Measurements from ENCODE around the gene HERC2. TPM values are rescaled to one million over a fixed set of nuclear protein-coding genes. Genes with fewer than 3 reads are reported as not detected.
"Not testable (repeated sequence)": the region's sequence is repeated elsewhere in the genome, so short reads cannot be mapped to it uniquely, and the experiment has no call there.

Gene HERC2
- total and polyA plus RNA-seq, 9 of the 15 experiments (the other 6 are each of a cell fraction or from before 2014, with no cell fraction given) = 10.6 to 84.0 (median 42.6) TPM

DNA sequence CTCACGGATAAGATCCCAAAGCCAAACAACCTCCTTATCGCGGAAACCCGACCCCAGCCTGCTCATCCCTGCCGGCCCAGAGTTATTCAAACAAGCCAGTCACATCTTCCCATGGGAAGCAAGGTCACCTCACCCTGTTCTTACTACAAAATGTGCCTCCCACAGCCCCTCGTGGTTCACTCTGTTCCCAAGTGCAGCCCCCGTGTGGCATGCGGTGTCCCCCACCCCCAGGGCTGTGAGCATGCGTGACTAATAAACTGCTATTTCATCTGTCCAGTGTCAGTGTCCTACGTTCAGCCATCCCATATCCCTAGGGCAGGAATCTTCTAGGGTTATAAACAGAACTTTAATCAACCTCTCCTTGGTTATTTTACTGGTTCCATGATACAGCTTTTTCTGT lies 27.4 kb downstream of the HERC2 start:
- H4K20me1 ChIP-seq (replicated peaks; ENCODE audit: control insufficient read depth, insufficient read depth, low read length); FAIRE-seq; H2AFZ ChIP-seq (ENCODE audit: low read depth, low read length); intact Hi-C loops (cut with micrococcal nuclease); POLR2A ChIA-PET; H3K27me3 ChIP-seq (ENCODE audit: control insufficient read depth in 2 of 2, insufficient read depth in 2 of 2, low read length in 2 of 2); CTCF ChIA-PET (ENCODE audit: low intra/inter-chr PET ratio); H3K9me1 ChIP-seq (ENCODE audit: control insufficient read depth, insufficient read depth, low read length); BruUV-seq (replicated peaks); H3K9me3 ChIP-seq (replicated peaks; ENCODE audit: control insufficient read depth, insufficient read depth, low read depth, low read length); H3K4me3 ChIP-seq; TF ChIP-seq NR4A1, ATF1 (CRISPR knock-in tag; IDR thresholded peaks at IDR 0.05): not testable (repeated sequence)
- Histone ChIP-seq H3K27ac (ENCODE audit: extremely low read depth, low read depth, low read length) (peak overlapping the region; percentile 83), H3K36me3 (ENCODE audit: control insufficient read depth, insufficient read depth, low read length) (peaks cover 41% of the 10 kb centered on the region), H3K79me2 (ENCODE audit: control insufficient read depth, insufficient read depth, low read length) (peaks cover 41% of the 10 kb centered on the region), H3K9ac (ENCODE audit: insufficient read depth in 1 of 2, low read depth in 2 of 2, low read length in 2 of 2) (peak overlapping the region; percentile 60 to 71), H3K4me2 (ENCODE audit: insufficient read depth, low read length) (peak overlapping the region; percentile 63; the same call in 1 of the 2 replicates), H3K4me1 (replicated peaks in 1 of 2; ENCODE audit: control insufficient read depth in 2 of 2, insufficient read depth in 2 of 2, low read length in 2 of 2) (peaks cover 3 to 17% of the 10 kb centered on the region in 2 experiments; a peak in 3 of 5 replicates)
- DNase-seq (ENCODE audit: extremely low read depth in 1 of 4, low spot score in 3 of 4) = peak in 1 of 4 experiments; percentile 77
- 2% methylated on average over 6 of the region's 10 CpGs for WGBS (ENCODE audit: insufficient coverage, low coverage, missing lambda C conversion rate)
- in situ Hi-C loops (cut with MboI) = loop anchor here (10.0 to 25.0 kb wide), 2 partner anchors 118 to 320 kb away; no protein-coding TSS in a partner anchor
- peak; percentile 83 for ATAC-seq
- peak; percentile 65 for TF ChIP-seq EP400 (IDR thresholded peaks at IDR 0.05)
- TF ChIP-seq ZBTB7A (IDR thresholded peaks at IDR 0.05; ENCODE audit: borderline replicate concordance, control insufficient read depth, low read depth, low read length) = peak; percentile 22; the same call in 1 of the 2 replicates
- peak; percentile 30 for TF ChIP-seq RBBP5 (IDR thresholded peaks at IDR 0.05; ENCODE audit: borderline replicate concordance, insufficient read depth, low read length, poor library complexity, severe bottlenecking)
- TF ChIP-seq NR4A1 (tag; IDR thresholded peaks at IDR 0.05) = 0 out of 2 replicates have a peak, but pooled peaks have one; percentile 43
- TF ChIP-seq CBFA2T2 (conservative IDR thresholded peaks at IDR 0.05) = peak; percentile 22; the same call in 1 of the 2 replicates
- TF ChIP-seq ATF1 (tag; IDR thresholded peaks at IDR 0.05) = peak; percentile 22; the same call in 1 of the 2 replicates
- TF ChIP-seq, protein P1, sequence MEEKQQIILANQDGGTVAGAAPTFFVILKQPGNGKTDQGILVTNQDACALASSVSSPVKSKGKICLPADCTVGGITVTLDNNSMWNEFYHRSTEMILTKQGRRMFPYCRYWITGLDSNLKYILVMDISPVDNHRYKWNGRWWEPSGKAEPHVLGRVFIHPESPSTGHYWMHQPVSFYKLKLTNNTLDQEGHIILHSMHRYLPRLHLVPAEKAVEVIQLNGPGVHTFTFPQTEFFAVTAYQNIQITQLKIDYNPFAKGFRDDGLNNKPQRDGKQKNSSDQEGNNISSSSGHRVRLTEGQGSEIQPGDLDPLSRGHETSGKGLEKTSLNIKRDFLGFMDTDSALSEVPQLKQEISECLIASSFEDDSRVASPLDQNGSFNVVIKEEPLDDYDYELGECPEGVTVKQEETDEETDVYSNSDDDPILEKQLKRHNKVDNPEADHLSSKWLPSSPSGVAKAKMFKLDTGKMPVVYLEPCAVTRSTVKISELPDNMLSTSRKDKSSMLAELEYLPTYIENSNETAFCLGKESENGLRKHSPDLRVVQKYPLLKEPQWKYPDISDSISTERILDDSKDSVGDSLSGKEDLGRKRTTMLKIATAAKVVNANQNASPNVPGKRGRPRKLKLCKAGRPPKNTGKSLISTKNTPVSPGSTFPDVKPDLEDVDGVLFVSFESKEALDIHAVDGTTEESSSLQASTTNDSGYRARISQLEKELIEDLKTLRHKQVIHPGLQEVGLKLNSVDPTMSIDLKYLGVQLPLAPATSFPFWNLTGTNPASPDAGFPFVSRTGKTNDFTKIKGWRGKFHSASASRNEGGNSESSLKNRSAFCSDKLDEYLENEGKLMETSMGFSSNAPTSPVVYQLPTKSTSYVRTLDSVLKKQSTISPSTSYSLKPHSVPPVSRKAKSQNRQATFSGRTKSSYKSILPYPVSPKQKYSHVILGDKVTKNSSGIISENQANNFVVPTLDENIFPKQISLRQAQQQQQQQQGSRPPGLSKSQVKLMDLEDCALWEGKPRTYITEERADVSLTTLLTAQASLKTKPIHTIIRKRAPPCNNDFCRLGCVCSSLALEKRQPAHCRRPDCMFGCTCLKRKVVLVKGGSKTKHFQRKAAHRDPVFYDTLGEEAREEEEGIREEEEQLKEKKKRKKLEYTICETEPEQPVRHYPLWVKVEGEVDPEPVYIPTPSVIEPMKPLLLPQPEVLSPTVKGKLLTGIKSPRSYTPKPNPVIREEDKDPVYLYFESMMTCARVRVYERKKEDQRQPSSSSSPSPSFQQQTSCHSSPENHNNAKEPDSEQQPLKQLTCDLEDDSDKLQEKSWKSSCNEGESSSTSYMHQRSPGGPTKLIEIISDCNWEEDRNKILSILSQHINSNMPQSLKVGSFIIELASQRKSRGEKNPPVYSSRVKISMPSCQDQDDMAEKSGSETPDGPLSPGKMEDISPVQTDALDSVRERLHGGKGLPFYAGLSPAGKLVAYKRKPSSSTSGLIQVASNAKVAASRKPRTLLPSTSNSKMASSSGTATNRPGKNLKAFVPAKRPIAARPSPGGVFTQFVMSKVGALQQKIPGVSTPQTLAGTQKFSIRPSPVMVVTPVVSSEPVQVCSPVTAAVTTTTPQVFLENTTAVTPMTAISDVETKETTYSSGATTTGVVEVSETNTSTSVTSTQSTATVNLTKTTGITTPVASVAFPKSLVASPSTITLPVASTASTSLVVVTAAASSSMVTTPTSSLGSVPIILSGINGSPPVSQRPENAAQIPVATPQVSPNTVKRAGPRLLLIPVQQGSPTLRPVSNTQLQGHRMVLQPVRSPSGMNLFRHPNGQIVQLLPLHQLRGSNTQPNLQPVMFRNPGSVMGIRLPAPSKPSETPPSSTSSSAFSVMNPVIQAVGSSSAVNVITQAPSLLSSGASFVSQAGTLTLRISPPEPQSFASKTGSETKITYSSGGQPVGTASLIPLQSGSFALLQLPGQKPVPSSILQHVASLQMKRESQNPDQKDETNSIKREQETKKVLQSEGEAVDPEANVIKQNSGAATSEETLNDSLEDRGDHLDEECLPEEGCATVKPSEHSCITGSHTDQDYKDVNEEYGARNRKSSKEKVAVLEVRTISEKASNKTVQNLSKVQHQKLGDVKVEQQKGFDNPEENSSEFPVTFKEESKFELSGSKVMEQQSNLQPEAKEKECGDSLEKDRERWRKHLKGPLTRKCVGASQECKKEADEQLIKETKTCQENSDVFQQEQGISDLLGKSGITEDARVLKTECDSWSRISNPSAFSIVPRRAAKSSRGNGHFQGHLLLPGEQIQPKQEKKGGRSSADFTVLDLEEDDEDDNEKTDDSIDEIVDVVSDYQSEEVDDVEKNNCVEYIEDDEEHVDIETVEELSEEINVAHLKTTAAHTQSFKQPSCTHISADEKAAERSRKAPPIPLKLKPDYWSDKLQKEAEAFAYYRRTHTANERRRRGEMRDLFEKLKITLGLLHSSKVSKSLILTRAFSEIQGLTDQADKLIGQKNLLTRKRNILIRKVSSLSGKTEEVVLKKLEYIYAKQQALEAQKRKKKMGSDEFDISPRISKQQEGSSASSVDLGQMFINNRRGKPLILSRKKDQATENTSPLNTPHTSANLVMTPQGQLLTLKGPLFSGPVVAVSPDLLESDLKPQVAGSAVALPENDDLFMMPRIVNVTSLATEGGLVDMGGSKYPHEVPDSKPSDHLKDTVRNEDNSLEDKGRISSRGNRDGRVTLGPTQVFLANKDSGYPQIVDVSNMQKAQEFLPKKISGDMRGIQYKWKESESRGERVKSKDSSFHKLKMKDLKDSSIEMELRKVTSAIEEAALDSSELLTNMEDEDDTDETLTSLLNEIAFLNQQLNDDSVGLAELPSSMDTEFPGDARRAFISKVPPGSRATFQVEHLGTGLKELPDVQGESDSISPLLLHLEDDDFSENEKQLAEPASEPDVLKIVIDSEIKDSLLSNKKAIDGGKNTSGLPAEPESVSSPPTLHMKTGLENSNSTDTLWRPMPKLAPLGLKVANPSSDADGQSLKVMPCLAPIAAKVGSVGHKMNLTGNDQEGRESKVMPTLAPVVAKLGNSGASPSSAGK (IDR thresholded peaks at IDR 0.05) = peak; percentile 50; the same call in 1 of the 2 replicates
- TF ChIP-seq, protein P2, sequence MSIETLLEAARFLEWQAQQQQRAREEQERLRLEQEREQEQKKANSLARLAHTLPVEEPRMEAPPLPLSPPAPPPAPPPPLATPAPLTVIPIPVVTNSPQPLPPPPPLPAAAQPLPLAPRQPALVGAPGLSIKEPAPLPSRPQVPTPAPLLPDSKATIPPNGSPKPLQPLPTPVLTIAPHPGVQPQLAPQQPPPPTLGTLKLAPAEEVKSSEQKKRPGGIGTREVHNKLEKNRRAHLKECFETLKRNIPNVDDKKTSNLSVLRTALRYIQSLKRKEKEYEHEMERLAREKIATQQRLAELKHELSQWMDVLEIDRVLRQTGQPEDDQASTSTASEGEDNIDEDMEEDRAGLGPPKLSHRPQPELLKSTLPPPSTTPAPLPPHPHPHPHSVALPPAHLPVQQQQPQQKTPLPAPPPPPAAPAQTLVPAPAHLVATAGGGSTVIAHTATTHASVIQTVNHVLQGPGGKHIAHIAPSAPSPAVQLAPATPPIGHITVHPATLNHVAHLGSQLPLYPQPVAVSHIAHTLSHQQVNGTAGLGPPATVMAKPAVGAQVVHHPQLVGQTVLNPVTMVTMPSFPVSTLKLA (conservative IDR thresholded peaks at IDR 0.05) = peak; percentile 38 to 60; a peak in 3 of 4 replicates
